ENCODE data around the gene LYRM9.
"Not testable (repeated sequence)": the region's sequence is repeated elsewhere in the genome, so short reads cannot be mapped to it uniquely, and the experiment has no call there.

Gene LYRM9

DNA sequence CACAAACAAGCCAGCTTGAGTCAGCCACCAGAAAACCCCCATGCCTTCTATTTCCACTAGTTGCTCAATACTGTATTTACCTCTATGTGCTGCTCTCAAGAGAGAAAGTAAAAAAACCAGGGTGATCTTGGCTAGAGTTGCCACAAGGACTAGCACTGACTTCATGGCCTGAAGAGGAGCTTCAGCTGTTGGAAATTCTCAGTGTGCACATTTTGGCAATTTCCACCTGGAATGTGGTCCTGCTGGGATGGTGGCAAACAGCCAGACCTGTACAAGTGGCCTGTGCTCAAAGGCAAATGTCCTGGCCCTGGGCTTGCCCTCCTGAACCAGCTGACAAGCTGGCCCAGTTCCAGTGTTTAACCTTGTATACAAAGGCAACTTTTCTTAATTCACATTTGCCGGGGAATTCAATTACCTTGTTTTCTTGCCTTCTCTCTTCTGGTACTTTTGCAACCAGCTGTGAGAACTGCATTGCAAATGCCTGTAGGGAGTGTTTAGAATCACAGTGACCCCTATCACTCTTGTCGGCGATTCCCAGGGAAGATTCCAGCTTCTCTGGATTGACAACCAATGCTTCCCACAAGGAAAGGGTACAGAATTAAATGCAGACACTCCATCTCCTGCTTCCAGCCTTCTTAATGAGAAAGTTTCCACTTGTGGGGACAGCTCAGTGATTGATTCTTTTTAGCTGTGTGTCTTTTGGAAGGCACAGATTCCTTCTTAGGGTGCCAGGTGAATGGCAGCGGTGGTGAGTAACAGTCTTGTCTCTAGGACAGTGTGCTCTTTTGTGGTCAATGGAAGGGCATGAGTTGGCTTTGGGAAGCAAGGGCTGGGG, 53.4 kb downstream of the LYRM9 start:
- DNase-seq (ENCODE audit: low spot score), result not testable (repeated sequence)

DNA sequence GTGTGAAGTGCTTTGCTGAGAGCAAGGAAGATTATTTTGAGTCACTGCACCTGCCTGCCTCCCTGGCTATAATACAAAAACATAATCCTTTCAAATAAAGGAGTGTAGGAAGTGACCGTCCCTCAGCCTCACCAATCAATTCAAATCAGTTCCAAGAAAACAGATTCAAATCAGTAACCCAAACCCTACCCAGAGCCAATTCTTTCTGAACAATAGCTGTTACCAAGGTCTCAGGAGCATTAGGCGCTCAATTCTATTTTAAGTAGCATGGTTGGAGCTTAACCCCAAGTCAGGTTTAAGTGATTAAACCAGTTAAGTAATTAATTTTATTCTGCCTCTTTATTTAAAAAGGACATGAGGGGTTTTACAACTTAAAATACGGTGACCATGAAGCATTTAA, 54.6 kb downstream of the LYRM9 start:
- not testable (repeated sequence) for DNase-seq (ENCODE audit: low spot score)

DNA sequence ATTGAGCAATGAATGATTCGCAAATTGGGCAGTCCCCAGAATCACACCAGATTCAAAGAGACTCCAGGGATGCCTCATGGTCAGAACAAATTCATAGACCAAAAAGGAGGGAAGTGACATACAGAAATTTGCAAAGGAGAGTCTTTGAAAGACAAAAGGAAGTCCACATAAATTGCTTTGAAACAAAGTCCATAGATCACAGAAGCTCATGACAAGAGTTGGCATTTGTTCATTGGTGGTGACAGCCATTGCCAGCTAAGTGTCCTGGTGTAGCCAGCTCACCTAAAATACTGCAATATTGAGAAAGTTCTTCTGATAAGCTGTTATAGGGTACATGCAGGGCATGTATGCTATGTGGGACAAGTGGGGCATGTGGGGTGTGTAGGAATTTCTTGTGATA, 55.4 kb downstream of the LYRM9 start:
- DNase-seq (ENCODE audit: low spot score), result not testable (repeated sequence)

DNA sequence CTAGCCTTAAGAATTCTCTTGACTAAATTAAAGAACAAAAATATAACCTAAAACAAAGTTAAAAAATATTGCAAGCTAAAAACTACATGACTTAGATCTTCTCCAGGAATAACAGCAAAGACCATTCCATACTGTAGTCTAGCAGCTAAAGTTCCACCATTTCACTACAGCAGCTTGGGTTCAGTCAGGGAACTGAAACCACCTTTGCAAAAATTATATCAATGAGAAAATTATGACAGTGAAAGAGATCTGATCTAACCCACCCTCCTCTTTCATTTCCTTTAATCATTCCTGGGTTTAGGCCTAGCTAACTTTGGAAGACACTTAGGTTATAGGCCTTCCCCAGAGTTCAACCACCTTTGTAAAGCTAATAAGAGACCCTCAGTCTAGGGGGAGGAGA, 56.5 kb downstream of the LYRM9 start:
- no peak for DNase-seq (ENCODE audit: low spot score)

DNA sequence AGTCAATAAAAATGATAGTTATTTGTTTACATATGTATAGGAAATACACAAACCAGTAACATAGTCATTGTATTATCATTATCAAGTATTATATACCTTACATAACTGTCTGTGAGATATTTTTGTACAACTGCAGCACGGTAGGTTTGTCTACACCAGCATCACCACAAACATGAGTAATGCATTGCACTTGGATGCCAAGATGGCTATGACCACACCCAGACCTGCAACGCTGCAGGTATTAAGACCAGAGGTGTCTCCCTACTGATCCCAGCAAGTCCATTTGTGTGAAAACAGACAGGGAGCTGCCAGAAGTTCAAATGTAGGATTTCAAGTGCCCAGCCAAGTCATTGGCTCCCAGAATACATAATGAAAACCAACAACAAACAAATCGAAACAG, 58.6 kb downstream of the LYRM9 start:
- DNase-seq (ENCODE audit: low spot score), result no peak

DNA sequence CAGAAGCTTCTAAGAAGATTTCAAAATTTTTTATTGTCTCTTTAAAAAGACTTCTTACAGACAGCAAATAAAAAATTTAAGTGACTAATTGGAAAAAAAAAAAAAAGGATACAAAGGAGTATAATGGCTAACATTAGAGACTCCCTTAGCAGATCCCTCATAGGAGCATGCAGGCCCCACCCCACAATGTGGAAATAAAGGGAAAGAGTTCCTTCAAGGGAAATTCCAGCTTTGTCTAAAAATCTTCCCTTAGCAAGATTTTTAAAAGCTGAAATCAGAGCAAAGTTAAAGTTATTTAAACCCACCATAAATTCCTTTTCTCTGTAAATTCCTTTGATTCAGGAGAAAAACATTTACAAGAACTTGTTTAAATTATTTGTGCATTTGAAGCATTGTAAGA, 60.3 kb downstream of the LYRM9 start:
- DNase-seq (ENCODE audit: low spot score), result no peak

DNA sequence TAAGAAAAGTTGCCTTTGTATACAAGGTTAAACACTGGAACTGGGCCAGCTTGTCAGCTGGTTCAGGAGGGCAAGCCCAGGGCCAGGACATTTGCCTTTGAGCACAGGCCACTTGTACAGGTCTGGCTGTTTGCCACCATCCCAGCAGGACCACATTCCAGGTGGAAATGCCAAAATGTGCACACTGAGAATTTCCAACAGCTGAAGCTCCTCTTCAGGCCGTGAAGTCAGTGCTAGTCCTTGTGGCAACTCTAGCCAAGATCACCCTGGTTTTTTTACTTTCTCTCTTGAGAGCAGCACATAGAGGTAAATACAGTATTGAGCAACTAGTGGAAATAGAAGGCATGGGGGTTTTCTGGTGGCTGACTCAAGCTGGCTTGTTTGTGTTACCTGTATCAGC, 63.3 kb downstream of the LYRM9 start:
- not testable (repeated sequence) for DNase-seq (ENCODE audit: low spot score)

DNA sequence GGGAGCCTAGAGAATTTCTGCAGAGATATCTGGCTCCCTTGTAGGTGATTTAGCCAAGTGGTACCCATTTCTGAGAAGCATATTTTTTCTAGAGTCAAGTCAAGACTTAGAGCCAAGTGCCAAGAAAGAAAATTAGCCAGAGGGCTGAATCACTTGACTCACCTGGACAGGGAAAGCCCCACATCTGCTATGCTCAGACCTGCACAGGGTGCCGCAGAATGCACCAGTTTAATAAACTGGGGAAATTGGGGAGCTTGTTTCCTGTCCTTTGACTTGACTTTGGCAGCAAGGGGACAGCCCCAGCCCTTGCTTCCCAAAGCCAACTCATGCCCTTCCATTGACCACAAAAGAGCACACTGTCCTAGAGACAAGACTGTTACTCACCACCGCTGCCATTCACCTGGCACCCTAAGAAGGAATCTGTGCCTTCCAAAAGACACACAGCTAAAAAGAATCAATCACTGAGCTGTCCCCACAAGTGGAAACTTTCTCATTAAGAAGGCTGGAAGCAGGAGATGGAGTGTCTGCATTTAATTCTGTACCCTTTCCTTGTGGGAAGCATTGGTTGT, 63.9 kb downstream of the LYRM9 start:
- DNase-seq (ENCODE audit: low spot score), result not testable (repeated sequence)
